Glomerular endothelial cell (primary cell): Measurements from ENCODE around the gene GJA10. TPM values are rescaled to one million over a fixed set of nuclear protein-coding genes. Genes with fewer than 3 reads are reported as not detected.
A peak's percentile ranks its signal among the peaks of the same experiment; 100 is the strongest.
"Not testable (repeated sequence)": the region's sequence is repeated elsewhere in the genome, so short reads cannot be mapped to it uniquely, and the experiment has no call there.

Source experiments
- DNase-seq: peaks from one replicate; pipeline ENCODE4 v3.0.0-alpha.2; 2011; ENCODE audit warnings: low read depth, low spot score; ENCODE audit errors: extremely low read depth
- total RNA-seq: library from RNA; depleted of rRNA; stranded (reverse); fragments of >200 nt; gene quantifications from 2 replicates; pipeline ENCODE4 v1.2.3, GENCODE V29; 2015

GJA10 gene
- not detected in 2 replicates for total RNA-seq

DNA sequence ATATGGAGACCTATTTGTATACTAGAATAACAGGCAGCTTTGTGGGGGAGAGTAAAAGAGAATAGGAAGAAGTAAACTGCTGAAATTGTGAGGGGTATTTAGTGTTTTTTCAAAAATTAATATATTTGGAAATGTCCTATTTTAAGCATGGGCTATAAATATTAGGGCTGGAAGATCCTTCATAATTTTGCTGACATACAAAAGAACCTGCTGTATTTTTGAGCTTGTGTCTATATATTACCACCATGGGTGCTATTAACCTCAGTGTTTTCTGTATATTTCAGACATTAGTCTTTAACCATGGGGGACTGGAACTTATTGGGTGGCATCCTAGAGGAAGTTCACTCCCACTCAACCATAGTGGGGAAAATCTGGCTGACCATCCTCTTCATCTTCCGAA lies at the start of gene GJA10:
Gene GJA10, plus strand, starts transcription at position 301 of the 400 bp plus-strand sequence. Its CDS starts 0 bp downstream, at position 301.
- DNase-seq: no peak

DNA sequence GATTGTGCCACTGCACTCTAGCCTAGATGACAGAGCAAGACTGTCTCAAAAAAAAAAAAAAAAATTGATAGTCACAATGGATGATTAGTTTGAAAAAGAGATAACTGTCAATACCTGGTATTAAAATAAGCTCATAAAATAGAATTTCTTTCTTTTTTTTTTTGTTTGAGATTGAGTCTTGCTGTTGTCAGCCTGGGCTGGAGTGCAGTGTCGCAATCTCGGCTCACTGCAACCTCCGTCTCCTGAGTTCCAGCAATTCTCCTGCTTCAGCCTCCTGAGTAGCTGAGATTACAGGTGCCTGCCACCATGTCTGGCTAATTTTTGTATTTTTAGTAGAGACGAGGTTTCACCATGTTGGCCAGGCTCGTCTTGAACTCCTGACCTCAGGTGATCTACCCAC lies 46.8 kb upstream of the GJA10 start:
- DNase-seq: not testable (repeated sequence)

DNA sequence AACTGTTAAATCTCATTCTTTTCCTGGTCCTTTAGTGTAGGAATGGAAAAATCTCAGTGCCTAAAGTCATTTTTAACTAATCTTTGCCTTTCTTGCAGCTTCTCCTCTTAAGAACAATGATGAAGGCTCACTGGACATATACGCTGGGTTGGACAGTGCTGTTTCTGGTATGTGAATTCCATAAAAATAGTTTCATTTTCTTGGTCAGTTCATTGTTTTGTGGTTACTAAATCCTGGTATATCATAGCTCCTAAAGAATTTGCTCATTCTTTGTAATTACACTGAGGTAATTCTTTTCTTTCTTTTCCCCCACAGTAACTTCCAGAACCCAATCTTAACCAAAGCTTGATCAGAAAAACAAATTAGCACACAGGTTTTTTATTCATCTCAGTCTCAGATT lies 41.2 kb upstream of the GJA10 start:
- DNase-seq: no peak

DNA sequence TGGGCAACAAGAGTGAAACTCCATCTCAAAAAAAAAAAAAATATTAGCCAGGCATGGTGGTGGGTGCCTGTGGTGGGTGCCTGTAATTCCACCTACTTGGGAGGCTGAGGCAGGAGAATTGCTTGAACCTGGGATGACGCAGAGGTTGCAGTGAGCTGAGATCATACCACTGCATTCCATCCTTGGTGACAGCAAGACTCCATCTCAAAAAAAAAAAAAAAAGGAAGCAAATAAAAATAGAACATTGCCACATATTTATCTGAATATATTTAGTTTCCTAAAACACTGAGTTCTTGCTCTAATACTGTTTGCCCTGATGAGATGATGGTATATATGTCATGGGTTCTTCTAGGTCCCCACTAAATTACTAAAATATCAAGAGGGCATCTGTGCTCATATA lies 36.2 kb upstream of the GJA10 start:
- DNase-seq: no peak

DNA sequence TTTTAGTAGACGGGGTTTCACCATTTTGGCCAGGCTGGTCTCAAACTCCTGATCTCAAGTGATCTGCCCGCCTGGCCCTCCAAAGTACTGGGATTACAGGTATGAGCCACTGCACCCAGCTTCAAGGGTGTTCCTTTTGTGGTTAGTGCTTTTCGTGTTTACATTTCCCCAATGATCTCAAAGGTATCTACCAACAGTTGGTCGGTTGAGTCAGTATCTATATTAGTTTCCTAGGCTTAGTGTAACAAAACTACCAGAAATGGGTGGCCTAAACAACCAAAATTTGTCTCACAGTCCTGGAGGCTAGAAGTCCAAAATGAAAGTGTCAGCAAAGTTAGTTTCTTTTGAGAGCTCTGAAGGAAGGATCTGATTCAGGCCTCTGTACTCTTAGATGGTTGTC lies 34.5 kb upstream of the GJA10 start:
- no peak for DNase-seq

DNA sequence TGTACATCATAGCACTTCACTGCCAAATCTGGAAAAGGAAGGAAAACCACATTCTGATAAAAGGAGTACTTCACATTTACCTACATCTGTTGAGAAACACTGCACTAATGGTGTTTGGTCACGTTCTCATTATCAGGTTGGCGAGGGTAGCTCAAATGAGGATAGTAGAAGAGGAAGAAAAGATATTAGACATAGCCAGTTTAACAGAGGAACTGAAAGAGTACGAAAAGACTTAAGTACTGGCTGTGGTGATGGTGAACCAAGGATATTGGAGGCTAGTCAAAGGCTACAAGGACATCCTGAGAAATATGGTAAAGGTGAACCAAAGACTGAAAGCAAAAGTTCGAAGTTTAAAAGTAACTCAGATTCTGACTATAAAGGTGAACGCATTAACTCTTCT lies 32.0 kb upstream of the GJA10 start:
- DNase-seq: no peak

DNA sequence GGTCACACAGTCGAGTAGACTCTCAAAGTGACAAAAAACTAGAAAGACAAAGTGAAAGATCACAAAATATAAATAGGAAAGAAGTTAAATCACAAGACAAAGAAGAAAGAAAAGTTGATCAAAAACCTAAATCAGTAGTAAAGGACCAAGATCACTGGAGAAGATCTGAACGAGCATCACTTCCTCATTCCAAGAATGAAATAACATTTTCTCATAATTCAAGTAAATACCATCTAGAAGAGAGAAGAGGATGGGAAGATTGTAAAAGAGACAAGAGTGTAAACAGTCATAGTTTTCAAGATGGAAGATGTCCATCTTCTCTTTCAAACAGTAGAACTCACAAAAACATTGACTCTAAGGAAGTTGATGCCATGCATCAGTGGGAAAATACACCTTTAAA lies 31.6 kb upstream of the GJA10 start:
- no peak for DNase-seq

DNA sequence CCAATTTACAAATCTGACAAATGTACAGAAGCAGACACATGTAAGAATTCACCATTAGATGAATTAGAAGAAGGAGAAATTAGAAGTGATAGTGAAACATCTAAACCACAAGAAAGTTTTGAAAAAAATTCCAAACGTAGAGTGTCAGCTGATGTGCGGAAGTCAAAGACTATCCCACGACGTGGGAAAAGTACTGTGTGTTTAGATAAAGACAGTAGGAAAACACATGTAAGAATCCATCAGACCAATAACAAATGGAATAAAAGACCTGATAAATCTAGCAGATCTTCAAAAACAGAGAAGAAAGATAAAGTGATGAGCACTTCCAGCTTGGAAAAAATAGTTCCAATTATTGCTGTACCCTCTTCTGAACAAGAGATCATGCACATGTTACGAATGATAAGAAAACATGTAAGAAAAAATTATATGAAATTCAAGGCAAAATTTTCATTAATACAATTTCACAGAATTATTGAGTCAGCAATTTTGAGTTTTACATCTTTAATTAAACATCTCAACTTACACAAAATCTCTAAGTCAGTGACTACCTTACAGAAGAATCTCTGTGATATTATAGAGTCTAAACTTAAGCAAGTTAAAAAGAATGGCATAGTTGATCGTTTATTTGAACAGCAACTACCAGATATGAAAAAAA lies 28.1 kb upstream of the GJA10 start:
- no peak for DNase-seq

DNA sequence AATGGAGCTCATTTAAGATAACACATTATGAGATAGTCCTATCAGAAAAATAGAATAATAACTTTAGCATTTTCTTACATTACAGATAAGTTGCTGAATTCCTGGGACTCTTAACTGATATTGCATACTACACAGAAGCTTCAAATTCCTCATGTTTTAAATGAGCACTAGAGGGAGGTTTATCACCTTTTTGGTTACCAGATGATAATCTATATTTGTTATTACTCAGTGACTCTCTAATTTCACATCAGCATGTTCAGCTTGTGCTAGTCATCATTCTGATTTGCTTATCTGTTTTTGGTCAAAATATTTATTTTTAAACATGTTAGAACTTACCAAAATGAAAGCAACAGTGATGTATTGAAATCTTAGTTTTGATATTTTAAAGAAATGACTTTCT lies 20.5 kb upstream of the GJA10 start:
- no peak for DNase-seq

DNA sequence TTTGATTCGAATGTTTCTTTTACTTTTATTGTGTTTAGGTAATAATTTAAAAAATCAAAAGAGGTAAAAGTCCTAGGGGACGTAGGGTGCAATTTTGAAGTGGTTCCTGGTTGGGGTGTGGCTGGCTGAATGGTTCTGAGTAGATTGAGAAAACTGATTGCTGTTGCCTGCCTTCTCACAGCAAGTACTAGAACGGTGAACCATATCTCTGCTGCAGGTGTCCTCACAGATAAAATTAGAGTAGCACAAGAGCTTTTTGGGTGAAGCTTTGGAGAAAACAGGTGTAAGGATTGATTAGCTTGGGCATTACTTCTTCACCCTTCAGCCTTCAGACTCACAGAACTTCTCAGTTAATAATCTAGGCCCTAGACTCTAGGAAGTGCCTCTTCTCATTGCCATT lies 19.8 kb upstream of the GJA10 start:
- DNase-seq: no peak

DNA sequence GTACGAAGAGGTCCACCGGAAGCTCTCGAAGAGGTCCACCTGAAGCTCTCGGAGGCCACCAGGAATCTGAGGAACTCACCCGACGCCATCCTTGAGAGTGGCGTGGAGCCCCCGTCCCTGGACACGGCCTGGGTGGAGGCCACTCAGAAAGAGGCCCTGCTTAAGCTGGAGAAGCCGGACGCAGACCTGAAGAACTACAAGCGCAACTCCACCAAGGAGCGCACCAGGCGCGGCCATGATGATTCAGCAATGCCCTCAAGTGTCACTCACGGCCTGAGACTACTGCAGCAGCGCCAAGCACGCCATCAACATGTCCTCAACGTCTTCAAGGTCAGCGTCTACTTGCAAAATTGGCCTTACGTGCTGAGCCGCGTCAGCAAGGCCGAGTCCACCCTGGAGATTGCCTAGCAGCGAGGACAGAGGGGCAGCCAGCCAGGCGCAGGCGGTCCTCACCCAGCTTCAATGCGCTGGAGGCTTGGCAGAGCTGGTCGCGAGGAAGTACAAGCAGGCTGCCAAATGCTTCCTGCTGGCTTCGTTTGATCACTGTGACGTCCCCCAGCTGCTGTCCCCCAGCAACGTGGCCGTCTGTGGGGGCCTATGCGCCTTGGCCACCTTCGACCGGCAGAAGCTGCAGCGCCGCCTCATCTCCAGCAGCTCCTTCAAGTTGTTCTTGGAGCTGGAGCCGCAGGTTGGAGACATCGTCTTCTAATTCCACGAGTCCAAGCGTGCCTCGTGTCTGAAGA lies 7.7 kb upstream of the GJA10 start:
- DNase-seq: no peak

DNA sequence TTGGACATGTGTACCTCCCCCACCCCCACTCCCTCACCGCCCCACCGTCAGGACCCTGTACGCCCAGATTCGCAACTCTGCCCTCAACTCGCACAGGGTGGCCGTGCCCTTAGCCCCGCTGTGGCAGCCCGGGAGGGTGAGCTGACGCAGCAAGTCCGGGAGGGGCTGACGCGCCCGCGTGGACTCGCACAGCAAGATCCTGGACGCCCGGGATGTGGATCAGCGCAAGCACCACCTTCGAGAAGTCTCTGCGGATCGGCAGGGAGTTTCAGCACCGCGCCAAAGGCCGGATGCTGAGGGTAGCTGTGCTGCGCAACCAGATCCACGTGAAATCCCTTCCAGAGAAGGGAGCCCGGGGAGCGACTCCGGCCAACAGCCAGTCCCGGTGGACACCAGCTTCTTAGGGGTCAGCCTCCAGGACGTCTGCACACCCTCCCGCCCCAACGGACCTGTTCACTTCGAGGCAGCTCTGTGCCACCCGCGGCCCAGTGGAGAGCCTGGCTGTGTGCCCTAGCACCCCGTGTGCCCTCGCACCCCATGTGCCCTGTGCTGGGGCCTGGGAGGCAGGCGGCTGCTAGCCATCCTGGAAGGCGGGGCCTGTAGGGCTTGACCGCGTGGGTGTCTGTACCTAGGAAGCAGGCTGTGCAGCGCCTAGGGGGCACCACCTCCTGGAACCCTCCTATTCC lies 6.7 kb upstream of the GJA10 start:
- DNase-seq: no peak

DNA sequence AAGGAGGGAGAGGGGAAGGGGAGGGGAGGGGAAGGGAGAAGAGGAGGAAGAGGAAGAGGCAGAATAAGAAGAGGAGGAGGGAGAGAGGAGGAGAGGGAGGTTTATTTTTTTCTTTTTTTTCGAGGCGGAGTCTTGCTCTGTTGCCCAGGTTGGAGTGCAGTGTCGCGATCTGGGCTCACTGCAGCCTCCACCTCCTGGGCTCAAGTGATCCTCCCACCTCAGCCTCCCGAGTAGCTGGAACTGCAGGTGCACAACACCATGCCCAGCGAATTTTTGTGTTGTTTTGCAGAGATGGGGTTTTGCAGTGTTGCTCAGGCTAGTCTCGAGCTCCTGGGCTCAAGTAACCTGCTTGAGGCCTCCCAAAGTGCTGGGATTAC lies 6.1 kb upstream of the GJA10 start:
- no peak for DNase-seq

DNA sequence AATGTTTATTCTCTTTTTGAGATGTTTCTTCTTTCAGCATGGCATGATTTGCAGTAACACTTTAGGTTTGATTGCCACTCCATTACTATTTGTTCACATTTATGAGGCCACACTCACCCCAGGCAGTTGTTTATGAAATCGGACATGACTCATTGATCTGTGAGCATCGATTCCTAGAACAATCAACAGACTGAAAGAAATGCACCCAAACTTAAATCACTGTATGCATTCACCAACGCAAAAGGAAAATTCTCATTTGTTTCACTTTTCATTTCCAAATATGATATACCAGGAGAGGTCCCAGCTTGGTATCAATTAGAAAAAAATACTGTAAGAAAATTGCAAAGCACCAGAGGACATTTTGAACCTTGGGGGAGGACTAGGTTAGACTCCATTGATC lies 5.4 kb upstream of the GJA10 start:
- no peak for DNase-seq

DNA sequence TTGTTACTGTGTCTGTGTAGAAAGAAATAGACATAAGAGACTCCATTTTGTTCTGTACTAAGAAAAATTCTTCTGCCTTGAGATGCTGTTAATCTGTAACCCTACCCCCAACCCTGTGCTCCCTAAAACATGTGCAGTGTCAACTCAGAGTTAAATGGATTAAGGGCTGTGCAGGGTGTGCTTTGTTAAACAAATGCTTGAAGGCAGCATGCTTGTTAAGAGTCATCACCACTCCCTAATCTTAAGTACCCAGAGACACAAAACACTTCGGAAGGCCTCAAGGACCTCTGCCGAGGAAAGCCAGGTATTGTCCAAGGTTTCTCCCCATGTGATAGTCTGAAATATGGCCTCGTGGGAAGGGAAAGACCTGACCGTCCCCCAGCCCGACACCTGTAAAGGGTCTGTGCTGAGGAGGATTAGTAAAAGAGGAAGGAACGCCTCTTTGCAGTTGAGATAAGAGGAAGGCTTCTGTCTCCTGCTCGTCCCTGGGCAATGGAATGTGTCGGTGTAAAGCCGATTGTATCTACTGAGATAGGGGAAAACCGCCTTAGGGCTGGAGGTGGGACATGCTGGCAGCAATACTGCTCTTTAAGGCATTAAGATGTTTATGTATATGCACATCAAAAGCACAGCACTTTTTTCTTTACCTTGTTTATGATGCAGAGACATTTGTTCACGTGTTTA lies 3.3 kb upstream of the GJA10 start:
- DNase-seq: not testable (repeated sequence)

DNA sequence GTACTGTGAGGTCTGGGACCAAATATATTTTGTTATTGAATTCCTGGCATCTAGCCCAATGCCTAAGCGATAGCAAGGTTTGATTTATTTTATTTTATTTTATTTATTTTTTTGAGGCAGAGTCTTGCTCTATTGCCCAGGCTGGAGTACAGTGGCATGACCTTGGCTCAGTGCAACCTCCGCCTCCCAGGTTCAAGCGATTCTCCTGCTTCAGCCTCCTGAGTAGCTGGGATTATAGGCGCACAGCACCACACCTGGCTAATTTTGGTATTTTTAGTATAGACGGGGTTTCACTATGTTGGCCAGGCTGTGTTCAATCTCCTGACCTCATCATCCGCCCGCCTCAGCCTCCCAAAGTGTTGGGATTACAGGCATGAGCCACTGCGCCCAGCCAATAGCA lies 1.7 kb upstream of the GJA10 start:
- DNase-seq: not testable (repeated sequence)

DNA sequence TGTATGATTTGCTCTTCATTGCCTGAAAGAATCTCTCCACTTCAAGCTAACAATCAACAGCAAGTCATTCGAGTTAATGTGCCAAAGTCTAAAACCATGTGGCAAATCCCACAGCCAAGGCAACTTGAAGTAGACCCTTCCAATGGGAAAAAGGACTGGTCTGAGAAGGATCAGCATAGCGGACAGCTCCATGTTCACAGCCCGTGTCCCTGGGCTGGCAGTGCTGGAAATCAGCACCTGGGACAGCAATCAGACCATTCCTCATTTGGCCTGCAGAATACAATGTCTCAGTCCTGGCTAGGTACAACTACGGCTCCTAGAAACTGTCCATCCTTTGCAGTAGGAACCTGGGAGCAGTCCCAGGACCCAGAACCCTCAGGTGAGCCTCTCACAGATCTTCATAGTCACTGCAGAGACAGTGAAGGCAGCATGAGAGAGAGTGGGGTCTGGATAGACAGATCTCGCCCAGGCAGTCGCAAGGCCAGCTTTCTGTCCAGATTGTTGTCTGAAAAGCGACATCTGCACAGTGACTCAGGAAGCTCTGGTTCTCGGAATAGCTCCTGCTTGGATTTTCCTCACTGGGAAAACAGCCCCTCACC lies 1.1 kb downstream of the GJA10 start:
- peak; percentile 37 for DNase-seq

DNA sequence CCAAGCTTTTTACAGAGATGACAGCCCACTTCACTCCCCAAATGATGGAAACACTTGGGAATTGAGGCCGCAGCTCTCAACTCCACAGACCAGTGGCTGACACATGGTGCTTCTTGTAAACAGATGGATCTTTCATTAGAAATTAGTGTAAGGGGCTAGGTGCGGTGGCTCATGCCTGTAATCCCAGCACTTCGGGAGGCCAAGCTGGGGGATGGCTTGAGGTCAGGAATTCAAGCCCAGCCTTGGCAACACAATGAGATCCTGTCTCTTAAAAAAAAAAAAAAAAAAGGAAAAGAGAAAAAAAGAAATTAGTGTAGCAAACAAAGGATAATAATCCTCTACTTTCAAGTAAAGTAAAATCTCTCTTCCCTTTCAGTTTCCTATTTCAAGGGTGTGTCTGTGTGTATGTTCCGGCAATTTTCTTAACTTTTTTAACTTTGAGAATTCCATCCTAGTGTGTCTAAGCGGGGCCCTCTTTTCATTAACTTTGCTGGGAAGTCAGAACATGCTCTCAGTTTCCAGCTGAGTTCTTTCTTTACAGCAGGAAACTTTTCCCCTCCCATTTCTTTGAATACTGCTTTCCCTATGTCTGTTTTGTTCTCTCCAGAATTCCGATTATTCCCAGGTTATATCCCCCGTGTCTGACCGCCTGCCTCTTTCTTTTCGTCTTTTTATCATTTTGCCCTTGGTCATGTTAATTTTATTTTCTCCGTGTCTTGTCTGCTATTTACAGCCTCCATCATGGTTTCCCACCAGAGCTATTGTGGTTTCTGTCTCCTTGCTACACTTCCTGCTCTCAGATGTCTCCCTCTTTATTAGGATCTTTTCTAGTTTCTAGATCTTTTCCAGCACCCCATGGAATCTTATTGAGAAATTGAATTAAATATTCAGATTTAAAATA lies 16.0 kb downstream of the GJA10 start:
- DNase-seq: not testable (repeated sequence)

DNA sequence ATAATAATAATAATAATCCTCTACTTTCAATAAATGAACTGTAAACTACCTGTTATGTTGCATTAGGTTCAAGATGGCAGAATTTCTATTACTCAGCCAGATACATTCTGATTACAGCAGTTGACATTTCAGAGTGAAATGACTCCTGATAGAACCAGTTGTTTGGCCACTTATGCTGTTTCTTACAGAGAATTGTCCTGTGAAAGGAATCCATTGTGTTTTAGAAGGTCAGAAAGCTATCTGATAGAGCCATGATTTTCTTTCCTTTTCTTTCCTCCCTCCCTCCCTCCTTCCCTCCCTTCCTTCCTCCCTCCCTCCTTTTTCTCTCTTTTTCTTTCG lies 16.6 kb downstream of the GJA10 start:
- no peak for DNase-seq
